ENCODE results near the gene KRTAP25-1.

KRTAP25-1 gene

GRCh38 chr21:30289215-30289614 is at the start of gene KRTAP25-1:
TSS of gene KRTAP25-1 (minus strand) at chr21:30289514. CDS start at chr21:30289490, 24 bp downstream.
- DNase-seq (ENCODE audit: low read depth), result no peak

- DNase-seq (ENCODE audit: low read depth), result no peak
Measured at GRCh38 chr21:30338717-30339116, 49.4 kb upstream of the KRTAP25-1 start.

- no peak for DNase-seq (ENCODE audit: low read depth)
Measured at GRCh38 chr21:30337772-30338171, 48.5 kb upstream of the KRTAP25-1 start.

DNA sequence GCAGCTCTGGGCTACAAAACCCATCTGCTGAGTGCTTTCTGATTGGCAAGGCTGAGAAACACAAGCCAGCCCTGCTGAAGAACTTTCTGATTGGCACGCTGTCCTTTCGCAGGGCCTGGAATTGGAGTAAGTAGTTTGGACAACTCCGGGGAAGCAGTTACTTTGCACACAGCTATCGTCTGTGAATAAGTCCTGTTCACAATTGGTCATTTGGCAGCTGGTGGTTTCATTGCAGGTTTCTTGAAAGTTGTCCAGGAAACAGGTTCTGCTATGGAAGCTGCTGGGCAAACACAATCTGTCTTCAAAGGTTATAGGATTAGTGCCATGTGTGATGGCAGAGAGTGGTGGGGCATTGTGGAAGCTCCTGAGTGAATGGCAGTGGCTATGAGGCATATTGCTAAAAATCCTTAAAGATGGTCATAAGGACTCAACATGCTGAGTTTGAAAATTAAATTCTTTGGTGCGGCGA is 48.0 kb upstream of the KRTAP25-1 start, which contains the start of gene KRTAP27-1:
Gene KRTAP27-1 (minus strand): TSS at position 419 of the 469 bp plus-strand sequence. CDS start 26 bp downstream, at position 393.
- DNase-seq (ENCODE audit: low read depth), result no peak

DNA sequence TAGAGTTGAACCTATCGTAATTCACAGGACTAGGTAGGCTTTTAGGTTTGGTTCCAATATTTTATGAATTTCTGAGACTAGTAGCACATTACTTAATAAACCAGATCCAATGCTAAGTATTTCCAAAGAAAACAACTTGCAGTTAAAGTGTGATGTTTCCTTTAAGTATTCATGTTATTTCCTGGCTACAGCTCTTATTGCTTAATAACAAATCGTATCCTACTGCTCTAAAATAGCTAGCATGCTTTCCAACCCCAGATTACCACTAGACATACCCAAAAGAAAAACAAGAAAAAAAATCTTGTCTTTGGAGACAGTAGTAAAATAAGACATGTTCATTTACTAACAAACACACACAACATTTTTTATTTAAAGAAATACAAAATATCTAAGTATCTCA is 47.3 kb upstream of the KRTAP25-1 start:
- no peak for DNase-seq (ENCODE audit: low read depth)

DNA sequence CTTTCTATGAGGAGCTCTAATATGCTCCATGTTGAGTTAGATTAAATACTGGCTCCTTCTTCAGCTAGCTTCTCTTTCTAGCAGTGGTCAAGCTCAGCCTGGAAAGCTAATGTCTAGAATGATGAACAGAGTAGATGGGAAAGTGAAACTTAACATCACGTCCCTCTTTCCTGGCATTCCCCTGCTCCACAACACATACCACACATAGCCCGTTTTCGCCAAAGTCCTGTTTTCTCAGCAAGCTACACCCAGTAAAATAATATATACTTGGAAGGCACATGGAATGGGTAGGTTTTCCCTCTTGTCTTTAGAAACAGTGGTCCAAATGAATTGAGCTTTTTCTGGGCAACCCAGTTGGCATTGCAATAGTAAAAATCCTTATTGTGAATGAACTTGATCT is 44.4 kb upstream of the KRTAP25-1 start:
- no peak for DNase-seq (ENCODE audit: low read depth)

- no peak for DNase-seq (ENCODE audit: low read depth)
Measured at GRCh38 chr21:30332681-30333080, 43.4 kb upstream of the KRTAP25-1 start.

- DNase-seq (ENCODE audit: low read depth), result no peak
Measured at GRCh38 chr21:30329203-30329875, 40.0 kb upstream of the KRTAP25-1 start.

GRCh38 chr21:30326390-30326789 is 37.1 kb upstream of the KRTAP25-1 start:
- DNase-seq (ENCODE audit: low read depth), result no peak

- DNase-seq (ENCODE audit: low read depth), result no peak
Measured at GRCh38 chr21:30320215-30320614, 30.9 kb upstream of the KRTAP25-1 start, which contains the start of gene KRTAP26-1. TSS of gene KRTAP26-1 (minus strand) at chr21:30320315. CDS start at chr21:30320035, 280 bp downstream.

GRCh38 chr21:30315701-30316100 is 26.4 kb upstream of the KRTAP25-1 start:
- DNase-seq (ENCODE audit: low read depth), result no peak

DNA sequence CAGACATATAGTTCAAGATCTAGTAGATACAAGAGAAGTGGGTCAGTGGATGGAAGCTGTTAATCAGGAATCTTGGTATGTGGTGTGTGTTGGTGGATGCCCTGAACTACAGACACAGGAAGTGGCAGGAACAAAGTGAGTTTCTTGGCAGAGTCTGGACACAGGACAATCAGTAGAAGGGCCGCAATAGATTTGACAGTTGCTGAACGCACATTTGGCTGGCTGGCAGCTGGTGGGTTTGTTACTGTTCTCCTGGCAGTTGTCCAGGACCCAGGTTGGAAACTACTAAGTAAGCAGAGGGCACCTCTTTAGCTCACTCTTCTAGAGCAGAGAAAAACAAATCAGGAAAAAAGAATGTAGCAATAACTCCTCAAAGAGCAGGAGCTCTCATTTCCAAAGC is 17.6 kb upstream of the KRTAP25-1 start:
- DNase-seq (ENCODE audit: low read depth), result no peak

DNA sequence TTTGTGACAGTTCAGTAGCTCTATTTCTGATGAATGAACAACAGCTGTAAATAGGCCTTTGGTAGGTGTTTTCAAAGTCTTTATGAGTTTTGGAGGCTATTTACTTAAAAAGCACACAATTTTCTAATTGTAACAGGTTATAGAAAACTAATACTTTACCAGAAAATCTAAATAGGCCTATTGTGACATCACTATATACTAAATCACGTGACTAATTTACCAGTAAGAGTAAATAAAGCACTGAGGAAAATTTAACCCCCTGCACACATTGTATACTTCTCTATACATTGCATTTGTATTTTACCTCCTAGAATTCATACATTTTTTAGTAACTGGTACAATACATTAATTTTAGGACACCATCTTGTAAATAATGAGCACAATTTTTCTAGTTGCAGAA is 15.8 kb upstream of the KRTAP25-1 start:
- DNase-seq (ENCODE audit: low read depth), result no peak

GRCh38 chr21:30282850-30283249 is 6.5 kb downstream of the KRTAP25-1 start, which contains the start of gene KRTAP24-1:
TSS of gene KRTAP24-1 (minus strand) at chr21:30282950. CDS start at chr21:30282932, 18 bp downstream.
- no peak for DNase-seq (ENCODE audit: low read depth)

GRCh38 chr21:30271611-30272010 is 17.7 kb downstream of the KRTAP25-1 start:
- no peak for DNase-seq (ENCODE audit: low read depth)

DNA sequence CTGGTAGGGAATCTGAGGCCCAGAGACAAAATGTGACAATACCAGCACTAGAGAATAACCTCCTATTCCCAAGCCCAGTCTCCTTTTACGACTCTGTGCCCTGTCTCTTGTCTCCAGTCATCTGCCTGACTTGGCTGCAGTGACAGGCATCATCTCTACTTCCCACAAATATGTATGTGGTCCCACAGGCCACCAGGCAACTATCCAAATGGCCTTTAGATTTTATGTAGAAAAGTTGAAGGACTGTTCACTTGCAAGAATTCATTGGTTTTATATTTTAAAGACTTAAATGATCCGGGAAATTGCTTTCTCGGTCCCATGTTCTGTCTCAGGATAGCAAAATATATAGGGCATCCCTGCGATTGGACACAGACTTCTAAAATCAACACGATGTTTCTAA is 18.2 kb downstream of the KRTAP25-1 start:
- no peak for DNase-seq (ENCODE audit: low read depth)

- DNase-seq (ENCODE audit: low read depth), result no peak
Measured at GRCh38 chr21:30269803-30270530, 19.3 kb downstream of the KRTAP25-1 start.

GRCh38 chr21:30268608-30269197 is 20.6 kb downstream of the KRTAP25-1 start:
- DNase-seq (ENCODE audit: low read depth), result no peak

DNA sequence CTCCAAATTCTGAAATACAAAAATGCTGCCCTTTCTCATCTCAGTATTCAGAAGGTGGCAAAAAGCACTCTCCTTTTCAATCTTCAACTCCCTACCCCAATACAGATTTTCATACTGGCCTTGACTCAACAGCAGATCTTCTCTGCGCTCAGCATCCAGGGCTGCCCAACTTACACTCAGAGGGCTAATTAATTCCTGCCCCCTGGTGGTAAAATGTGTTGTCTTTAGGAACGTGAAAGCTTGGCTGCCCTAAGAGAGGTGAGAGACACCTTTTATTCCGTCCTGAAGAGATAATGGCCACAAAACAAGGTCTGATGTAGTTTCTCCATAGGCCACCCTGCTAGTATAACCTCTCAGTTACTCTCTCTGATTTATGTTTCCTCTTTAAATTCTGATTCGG is 31.5 kb downstream of the KRTAP25-1 start:
- DNase-seq (ENCODE audit: low read depth), result no peak

- DNase-seq (ENCODE audit: low read depth), result no peak
Measured at GRCh38 chr21:30256100-30256499, 33.2 kb downstream of the KRTAP25-1 start.

DNA sequence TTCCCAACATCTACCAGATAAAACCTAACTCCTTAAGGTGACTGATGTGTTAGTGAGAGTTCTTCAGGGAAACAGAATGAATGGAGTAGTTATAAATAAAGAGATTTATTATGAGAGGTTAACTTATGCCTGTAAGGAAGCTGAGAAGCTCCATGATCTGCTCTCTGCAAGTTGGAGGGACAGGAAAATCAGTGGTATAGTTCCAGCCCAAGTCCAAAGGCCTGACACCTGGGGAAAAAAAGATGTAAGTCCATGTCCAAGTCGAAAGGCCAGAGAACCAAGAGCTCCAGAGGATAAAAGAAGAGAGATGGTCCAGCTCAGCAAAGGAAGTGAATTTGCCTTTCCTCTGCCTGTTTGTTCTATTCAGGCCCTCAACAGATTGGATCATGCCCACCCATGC is 33.6 kb downstream of the KRTAP25-1 start:
- no peak for DNase-seq (ENCODE audit: low read depth)

DNA sequence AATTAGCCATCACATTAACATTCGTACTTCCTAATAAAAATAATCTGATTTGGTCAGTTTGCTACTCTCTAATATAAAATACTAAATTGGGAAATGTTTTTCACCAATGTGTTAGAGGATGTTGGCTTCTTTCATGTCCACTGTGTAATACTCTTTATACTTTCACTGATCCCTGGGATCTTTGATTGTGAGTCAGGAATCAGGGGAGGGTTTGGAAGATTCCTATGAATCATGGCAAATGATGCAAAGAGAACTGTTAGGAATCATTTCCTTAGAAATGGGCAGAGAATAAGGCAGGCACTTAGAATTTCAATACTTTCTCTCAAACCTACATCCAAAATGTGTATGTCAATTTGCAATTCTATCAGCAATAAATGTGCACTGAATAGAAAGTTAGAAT is 37.5 kb downstream of the KRTAP25-1 start:
- no peak for DNase-seq (ENCODE audit: low read depth)

- DNase-seq (ENCODE audit: low read depth), result no peak
Measured at GRCh38 chr21:30249936-30250335, 39.4 kb downstream of the KRTAP25-1 start.
